Mesenchymal stem cell (in vitro differentiated cells and primary cell): ENCODE measurements around the gene MTA3.

Experiments used
- DNase-seq: peaks from one replicate; pipeline ENCODE4 v3.0.0-alpha.2; 2013
- H2AFZ ChIP-seq: one replicate; pipeline ENCODE4 v1.6.1; 2013; ENCODE audit warnings: low read depth, mild to moderate bottlenecking, control low read depth, inconsistent platforms, low read length, moderate library complexity
- H2AK5ac ChIP-seq: 2 replicates; pipeline ENCODE4 v1.6.1; 2013; ENCODE audit warnings: low read length, moderate library complexity, mild to moderate bottlenecking, inconsistent platforms; ENCODE audit not compliant: severe bottlenecking
- H2BK120ac ChIP-seq: one replicate; pipeline ENCODE4 v1.6.1; 2013; ENCODE audit warnings: low read depth, mild to moderate bottlenecking, inconsistent platforms, low read length, moderate library complexity
- H2BK12ac ChIP-seq, 2 experiments: one replicate each; pipeline ENCODE4 v1.6.1; 2013; ENCODE audit warnings: inconsistent platforms in 2 of 2, low read length in 2 of 2, mild to moderate bottlenecking in 2 of 2, moderate library complexity in 2 of 2, control low read depth in 1 of 2
- H2BK15ac ChIP-seq: one replicate; pipeline ENCODE4 v1.6.1; 2013; ENCODE audit warnings: mild to moderate bottlenecking, low read depth, inconsistent platforms; ENCODE audit not compliant: poor library complexity, severe bottlenecking
- H2BK5ac ChIP-seq: 2 replicates; pipeline ENCODE4 v1.6.1; 2013; ENCODE audit warnings: low read depth, mild to moderate bottlenecking, low read length, control low read depth, inconsistent platforms; ENCODE audit not compliant: poor library complexity, severe bottlenecking
- H3K14ac ChIP-seq, 2 experiments: one replicate each; pipeline ENCODE4 v1.6.1; 2013; ENCODE audit warnings: inconsistent platforms in 2 of 2, low read length in 2 of 2, control low read depth in 1 of 2, mild to moderate bottlenecking in 1 of 2, moderate library complexity in 1 of 2
- H3K18ac ChIP-seq, 2 experiments: one replicate each; pipeline ENCODE4 v1.6.1; 2013; ENCODE audit warnings: inconsistent platforms in 2 of 2, low read length in 2 of 2, control low read depth in 1 of 2, low read depth in 1 of 2, mild to moderate bottlenecking in 1 of 2
- H3K23ac ChIP-seq, 2 experiments: one replicate each; pipeline ENCODE4 v1.6.1; 2013; ENCODE audit warnings: inconsistent platforms in 2 of 2, low read length in 2 of 2, mild to moderate bottlenecking in 2 of 2, moderate library complexity in 2 of 2, control low read depth in 1 of 2
- H3K27ac ChIP-seq: 2 replicates; pipeline ENCODE4 v1.5.1; 2013; ENCODE audit warnings: mild to moderate bottlenecking, moderate library complexity, low read length, control low read depth, inconsistent platforms; ENCODE audit not compliant: poor library complexity, severe bottlenecking
- H3K27me3 ChIP-seq, 2 experiments: 2 replicates each; pipeline versions ENCODE4 v1.6.1 to v1.7.0; 2013; ENCODE audit warnings: low read length in 2 of 2, mild to moderate bottlenecking in 2 of 2, moderate library complexity in 2 of 2, control low read depth in 1 of 2, inconsistent platforms in 1 of 2; ENCODE audit not compliant: control insufficient read depth in 1 of 2, insufficient read depth in 1 of 2
- H3K36me3 ChIP-seq, 2 experiments: 2 replicates each; pipeline versions ENCODE4 v1.6.1 to v1.7.0; 2013; ENCODE audit warnings: low read length in 2 of 2, control low read depth in 1 of 2, inconsistent platforms in 1 of 2, low read depth in 1 of 2, mild to moderate bottlenecking in 1 of 2; ENCODE audit not compliant: insufficient read depth in 2 of 2, control insufficient read depth in 1 of 2
- H3K4ac ChIP-seq, 2 experiments: one replicate each; pipeline ENCODE4 v1.6.1; 2013; ENCODE audit warnings: inconsistent platforms in 2 of 2, low read length in 2 of 2, mild to moderate bottlenecking in 2 of 2, moderate library complexity in 2 of 2, control low read depth in 1 of 2, low read depth in 1 of 2
- H3K4me1 ChIP-seq: 2 replicates; pipeline ENCODE4 v1.6.1; 2013; ENCODE audit warnings: low read depth, low read length, control low read depth; ENCODE audit not compliant: control insufficient read depth, insufficient read depth
- H3K4me2 ChIP-seq: 2 replicates; pipeline ENCODE4 v1.6.1; 2013; ENCODE audit warnings: low read length, mild to moderate bottlenecking, inconsistent platforms; ENCODE audit not compliant: poor library complexity, severe bottlenecking
- H3K4me3 ChIP-seq, 2 experiments: 2 replicates each; pipeline versions ENCODE4 v1.5.1 to v1.7.0; 2013; ENCODE audit warnings: low read length in 2 of 2, mild to moderate bottlenecking in 2 of 2, control low read depth in 1 of 2, low read depth in 1 of 2; ENCODE audit not compliant: insufficient read depth in 1 of 2
- H3K79me1 ChIP-seq: replicated peaks from 2 replicates; pipeline ENCODE4 v1.6.1; 2013; ENCODE audit warnings: mild to moderate bottlenecking, control low read depth, low read length, inconsistent platforms; ENCODE audit not compliant: poor library complexity, severe bottlenecking
- H3K9ac ChIP-seq: 2 replicates; pipeline ENCODE4 v1.7.0; 2013; ENCODE audit warnings: mild to moderate bottlenecking, low read length, moderate library complexity
- H3K9me3 ChIP-seq: 2 replicates; pipeline ENCODE4 v1.7.0; 2013; ENCODE audit warnings: mild to moderate bottlenecking, low read length; ENCODE audit not compliant: control insufficient read depth
- H4K8ac ChIP-seq: one replicate; pipeline ENCODE4 v1.6.1; 2013; ENCODE audit warnings: inconsistent platforms, mild to moderate bottlenecking, low read length, moderate library complexity
- H4K91ac ChIP-seq: one replicate; pipeline ENCODE4 v1.6.1; 2013; ENCODE audit warnings: mild to moderate bottlenecking, low read length, inconsistent platforms
- WGBS: methylation state at CpG from one replicate; pipeline ENCODE4 v1.1.7; 2013; ENCODE audit warnings: mixed read lengths; 5-methylcytosine and 5-hydroxymethylcytosine counted together

MTA3 gene

GRCh38 chr2:42598656-42599055 is 30.2 kb downstream of the MTA3 start:
- Histone ChIP-seq H3K4me1 (peaks cover 2% of the 10 kb centered on the region), H3K4me3 (no peak overlapping the region), H2AFZ (no peak overlapping the region), H3K79me1 (peaks cover 20% of the 10 kb centered on the region), H2BK12ac (no peak overlapping the region), H2AK5ac (no peak overlapping the region), H4K91ac (no peak overlapping the region), H2BK5ac (no peak overlapping the region), H3K14ac (no peak overlapping the region), H3K4me2 (no peak overlapping the region), H3K27ac (no peak overlapping the region), H3K27me3 (no peaks in the 10 kb centered on the region), H3K18ac (no peak overlapping the region), H3K36me3 (peaks cover 4 to 7% of the 10 kb centered on the region in 2 experiments), H3K9me3 (no peaks in the 10 kb centered on the region), H4K8ac (no peak overlapping the region), H3K9ac (no peak overlapping the region), H3K23ac (no peak overlapping the region), H3K4ac (no peak overlapping the region), H2BK120ac (no peak overlapping the region), H2BK15ac (no peak overlapping the region)
- DNase-seq = no peak
- WGBS = no CpG with 5 or more reads among the region's 2 CpGs

GRCh38 chr2:42601076-42601475 is 32.6 kb downstream of the MTA3 start:
- no peak overlapping the region for H2AFZ ChIP-seq
- H3K9ac ChIP-seq = no peak overlapping the region
- no peak overlapping the region for H3K14ac ChIP-seq
- no peak overlapping the region for H2BK5ac ChIP-seq
- H3K27me3 ChIP-seq = no peaks in the 10 kb centered on the region
- no peak for DNase-seq
- H3K18ac ChIP-seq = no peak overlapping the region
- WGBS = 100% methylated on average over 1 of the region's 3 CpGs
- no peak overlapping the region for H3K4ac ChIP-seq
- no peaks in the 10 kb centered on the region for H3K9me3 ChIP-seq
- H2BK15ac ChIP-seq = no peak overlapping the region
- H2BK12ac ChIP-seq = no peak overlapping the region
- no peak overlapping the region for H2BK120ac ChIP-seq
- no peak overlapping the region for H3K23ac ChIP-seq
- H3K4me3 ChIP-seq = no peak overlapping the region
- no peak overlapping the region for H2AK5ac ChIP-seq
- H3K4me2 ChIP-seq = no peak overlapping the region
- H4K8ac ChIP-seq = no peak overlapping the region
- peaks cover 4 to 7% of the 10 kb centered on the region in 2 experiments for H3K36me3 ChIP-seq
- H3K27ac ChIP-seq = no peak overlapping the region
- peaks cover 2% of the 10 kb centered on the region for H3K4me1 ChIP-seq
- H4K91ac ChIP-seq = no peak overlapping the region
- H3K79me1 ChIP-seq = peaks cover 23% of the 10 kb centered on the region

GRCh38 chr2:42602218-42602875 is 33.9 kb downstream of the MTA3 start:
- H3K4me1 ChIP-seq = peaks cover 2% of the 10 kb centered on the region
- DNase-seq = no peak
- no peaks in the 10 kb centered on the region for H3K9me3 ChIP-seq
- H3K18ac ChIP-seq = no peak overlapping the region
- no peak overlapping the region for H2BK5ac ChIP-seq
- no peak overlapping the region for H3K27ac ChIP-seq
- no peak overlapping the region for H2BK15ac ChIP-seq
- H4K8ac ChIP-seq = no peak overlapping the region
- no peaks in the 10 kb centered on the region for H3K27me3 ChIP-seq
- H3K14ac ChIP-seq = no peak overlapping the region
- no peak overlapping the region for H2BK12ac ChIP-seq
- peaks cover 4 to 7% of the 10 kb centered on the region in 2 experiments for H3K36me3 ChIP-seq
- 83% methylated on average over 2 of the region's 2 CpGs for WGBS
- no peak overlapping the region for H3K23ac ChIP-seq
- no peak overlapping the region for H3K4ac ChIP-seq
- H3K9ac ChIP-seq = no peak overlapping the region
- no peak overlapping the region for H3K4me2 ChIP-seq
- no peak overlapping the region for H2AK5ac ChIP-seq
- H2BK120ac ChIP-seq = no peak overlapping the region
- H4K91ac ChIP-seq = no peak overlapping the region
- H2AFZ ChIP-seq = no peak overlapping the region
- peaks cover 22% of the 10 kb centered on the region for H3K79me1 ChIP-seq
- no peak overlapping the region for H3K4me3 ChIP-seq

DNA sequence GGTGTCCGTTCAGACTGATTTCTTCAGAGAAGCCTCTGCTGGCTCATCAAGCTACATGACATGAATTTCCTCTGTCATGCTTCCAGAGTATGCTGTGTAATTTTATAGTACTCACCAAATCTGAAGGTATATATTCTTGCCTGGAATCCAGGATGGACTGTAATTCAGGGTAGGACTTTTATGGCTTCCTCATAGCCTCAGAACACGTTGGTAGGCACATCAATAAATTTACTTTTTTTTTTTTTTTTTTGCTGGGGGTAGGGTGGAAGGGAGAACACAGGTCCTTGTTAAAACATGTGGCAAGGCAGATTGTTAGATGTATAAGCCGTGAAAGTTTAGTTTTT is 34.4 kb downstream of the MTA3 start:
- WGBS = 88% methylated on average over 3 of the region's 3 CpGs
- H3K36me3 ChIP-seq = peaks cover 4 to 7% of the 10 kb centered on the region in 2 experiments
- H3K27me3 ChIP-seq = no peaks in the 10 kb centered on the region
- H2BK12ac ChIP-seq = no peak overlapping the region
- H2AFZ ChIP-seq = no peak overlapping the region
- H3K23ac ChIP-seq = no peak overlapping the region
- no peak overlapping the region for H3K9ac ChIP-seq
- H3K18ac ChIP-seq = no peak overlapping the region
- peaks cover 2% of the 10 kb centered on the region for H3K4me1 ChIP-seq
- no peak for DNase-seq
- no peaks in the 10 kb centered on the region for H3K9me3 ChIP-seq
- peaks cover 22% of the 10 kb centered on the region for H3K79me1 ChIP-seq
- H3K27ac ChIP-seq = no peak overlapping the region
- no peak overlapping the region for H2AK5ac ChIP-seq
- no peak overlapping the region for H3K4me3 ChIP-seq
- H3K4ac ChIP-seq = no peak overlapping the region
- no peak overlapping the region for H3K14ac ChIP-seq
- no peak overlapping the region for H2BK15ac ChIP-seq
- H4K8ac ChIP-seq = no peak overlapping the region
- H2BK5ac ChIP-seq = no peak overlapping the region
- no peak overlapping the region for H2BK120ac ChIP-seq
- H4K91ac ChIP-seq = no peak overlapping the region
- H3K4me2 ChIP-seq = no peak overlapping the region
